HG03045 (cell line): ENCODE measurements around the gene CRIM1.

Experiments used
- ATAC-seq: cut with Tn5 transposase; IDR thresholded peaks from one replicate; pipeline ENCODE4 v1.9.1; 2021; ENCODE audit warnings: mild to moderate bottlenecking, moderate library complexity; ENCODE audit not compliant: unreplicated experiment

Gene CRIM1

DNA sequence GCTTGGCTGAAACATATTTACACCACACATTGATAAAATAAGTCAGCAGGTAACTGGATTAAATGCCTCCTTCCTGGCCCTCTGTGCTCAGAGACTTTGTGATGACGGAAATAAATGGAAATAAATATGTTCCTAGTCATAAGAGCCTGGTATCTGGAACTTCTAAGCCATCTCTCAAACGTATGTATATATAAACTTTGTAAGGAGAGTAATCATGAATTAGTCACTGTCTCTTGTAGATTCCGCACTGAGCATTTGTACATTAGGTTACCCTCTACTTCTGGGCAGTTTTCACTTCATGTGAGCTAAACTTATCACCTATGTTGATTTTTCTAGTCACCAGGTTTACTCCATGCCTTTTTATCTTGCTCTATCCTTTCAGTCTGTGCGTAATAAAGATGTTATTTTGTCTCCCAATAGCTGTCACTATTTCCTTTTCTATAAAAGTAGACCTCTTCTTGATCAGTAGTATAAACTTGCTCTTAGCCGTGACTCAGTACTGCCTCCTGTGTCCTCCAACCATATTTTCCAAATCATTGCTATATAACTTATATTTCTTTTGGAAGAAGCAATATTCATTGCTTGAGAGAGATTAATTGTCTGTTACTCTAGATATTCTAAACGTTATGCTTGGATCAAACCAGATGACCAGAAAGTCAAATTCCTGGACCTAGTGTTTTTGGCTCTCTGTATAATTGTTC is 189.2 kb downstream of the CRIM1 start:
- ATAC-seq = no peak

- ATAC-seq = no peak
Observed at GRCh38 chr2:36545871-36546416, 190.4 kb downstream of the CRIM1 start.

GRCh38 chr2:36547906-36548305 is 192.3 kb downstream of the CRIM1 start:
- no peak for ATAC-seq

DNA sequence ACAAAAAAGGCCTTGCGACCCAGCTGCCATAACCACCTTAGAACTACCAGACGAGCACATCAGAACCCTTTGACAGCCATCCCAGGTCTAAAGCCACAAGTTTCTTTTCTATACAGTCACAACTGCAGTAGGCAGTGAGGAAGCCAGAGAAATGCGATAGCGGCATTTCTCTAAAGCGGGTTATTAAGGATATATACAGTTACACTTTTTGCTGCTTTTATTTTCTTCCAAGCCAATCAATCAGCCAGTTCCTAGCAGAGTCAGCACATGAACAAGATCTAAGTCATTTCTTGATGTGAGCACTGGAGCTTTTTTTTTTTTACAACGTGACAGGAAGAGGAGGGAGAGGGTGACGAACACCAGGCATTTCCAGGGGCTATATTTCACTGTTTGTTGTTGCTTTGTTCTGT is 193.6 kb downstream of the CRIM1 start:
- no peak for ATAC-seq

GRCh38 chr2:36550006-36550405 is 194.4 kb downstream of the CRIM1 start:
- ATAC-seq = no peak

DNA sequence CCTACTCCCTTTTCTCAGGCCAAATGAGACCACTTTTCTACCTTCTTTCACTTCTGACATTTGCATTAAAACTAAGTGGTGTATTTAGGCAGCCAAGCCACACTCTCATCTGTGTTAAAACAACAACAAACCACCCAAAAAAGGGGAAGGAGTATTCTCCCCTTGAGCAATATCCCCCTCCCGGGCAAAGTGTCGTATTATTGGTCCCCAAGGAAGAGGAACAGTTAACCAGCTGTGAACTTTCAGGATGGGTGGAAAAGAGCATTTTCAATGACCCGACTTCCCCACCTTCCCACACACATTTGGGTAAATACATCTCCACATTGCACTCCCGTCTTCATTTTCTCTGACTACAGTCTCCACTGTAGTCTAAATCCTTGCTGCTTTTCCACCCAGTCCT is 198.1 kb downstream of the CRIM1 start:
- no peak for ATAC-seq

DNA sequence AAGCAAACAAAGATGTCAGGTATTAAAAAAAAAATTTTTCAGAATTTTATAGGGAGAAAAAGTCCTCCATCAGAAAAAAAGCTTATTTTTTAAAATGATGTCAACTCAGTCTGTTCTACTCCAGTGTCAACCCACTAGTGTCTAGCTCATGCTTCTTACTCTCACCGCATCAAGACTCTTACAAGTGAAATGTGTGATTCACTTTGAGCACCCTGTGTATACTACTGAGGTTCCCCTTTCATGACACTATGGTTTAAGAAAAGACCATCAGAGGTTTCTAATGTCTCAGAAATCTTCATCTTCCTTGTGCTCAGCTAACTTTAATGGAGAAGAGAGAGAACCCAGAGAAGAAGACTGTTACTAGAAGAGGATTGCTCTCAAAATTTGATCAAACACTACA is 199.0 kb downstream of the CRIM1 start:
- no peak for ATAC-seq

DNA sequence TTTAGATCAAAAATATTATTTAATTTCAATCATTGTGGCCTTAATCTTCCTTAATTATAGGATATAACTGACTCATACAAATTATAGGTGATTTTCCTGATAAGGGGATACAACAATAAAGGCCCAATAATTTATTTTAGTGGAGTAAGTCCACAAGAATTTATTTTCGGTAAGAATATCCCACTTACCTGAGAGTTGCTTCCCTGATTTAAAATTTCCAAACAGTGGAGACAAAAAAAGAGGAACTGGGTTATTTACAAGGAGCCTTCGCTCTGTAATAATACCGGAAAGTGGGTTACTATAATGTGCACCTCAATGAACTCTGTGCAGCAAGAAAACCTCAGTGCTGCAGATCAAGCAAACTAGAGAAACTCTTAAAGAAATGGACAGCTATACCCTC is 200.2 kb downstream of the CRIM1 start:
- ATAC-seq = no peak

- no peak for ATAC-seq
Observed at GRCh38 chr2:36556842-36557241, 201.3 kb downstream of the CRIM1 start.

- no peak for ATAC-seq
Observed at GRCh38 chr2:36559221-36559942, 203.8 kb downstream of the CRIM1 start.

DNA sequence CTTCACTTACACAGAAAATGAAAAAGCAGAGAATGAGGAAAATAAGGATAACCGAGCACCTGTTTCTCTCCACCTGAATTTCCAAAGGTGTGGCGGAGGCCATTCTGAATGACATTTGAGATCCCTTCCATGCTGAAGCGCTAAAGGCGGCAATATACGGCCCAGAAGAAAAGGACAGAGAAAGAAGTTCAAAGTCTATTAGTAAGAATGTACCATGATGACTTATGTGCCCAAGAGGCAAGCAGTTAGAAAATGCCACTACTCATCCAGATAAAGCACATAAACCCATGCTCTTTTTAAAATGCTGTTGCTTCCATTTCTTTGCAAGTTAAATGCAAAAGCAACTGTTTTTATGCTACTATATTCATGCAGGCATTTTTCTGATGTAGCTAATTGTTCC is 205.1 kb downstream of the CRIM1 start:
- ATAC-seq = no peak

- ATAC-seq = no peak
Observed at GRCh38 chr2:36561237-36561944, 205.8 kb downstream of the CRIM1 start.

DNA sequence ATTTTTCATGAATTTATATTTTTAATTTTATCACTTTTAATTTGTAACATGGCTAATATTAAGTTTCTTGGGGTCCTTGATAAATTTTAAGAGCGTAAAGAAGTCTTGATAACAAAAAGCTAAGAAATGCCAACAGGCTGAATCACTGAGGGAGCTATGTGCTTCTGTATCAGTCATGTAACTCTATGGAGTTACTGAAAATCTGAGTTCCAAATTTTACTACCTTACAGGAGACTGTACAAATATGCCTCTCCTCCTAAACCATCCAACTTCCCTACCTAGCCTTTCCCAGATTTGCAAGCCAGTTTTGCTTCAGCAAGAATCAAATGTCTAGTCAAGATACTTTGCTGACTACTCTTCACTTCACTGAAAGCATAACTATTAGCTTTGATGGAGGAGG is 206.7 kb downstream of the CRIM1 start:
- ATAC-seq = no peak

DNA sequence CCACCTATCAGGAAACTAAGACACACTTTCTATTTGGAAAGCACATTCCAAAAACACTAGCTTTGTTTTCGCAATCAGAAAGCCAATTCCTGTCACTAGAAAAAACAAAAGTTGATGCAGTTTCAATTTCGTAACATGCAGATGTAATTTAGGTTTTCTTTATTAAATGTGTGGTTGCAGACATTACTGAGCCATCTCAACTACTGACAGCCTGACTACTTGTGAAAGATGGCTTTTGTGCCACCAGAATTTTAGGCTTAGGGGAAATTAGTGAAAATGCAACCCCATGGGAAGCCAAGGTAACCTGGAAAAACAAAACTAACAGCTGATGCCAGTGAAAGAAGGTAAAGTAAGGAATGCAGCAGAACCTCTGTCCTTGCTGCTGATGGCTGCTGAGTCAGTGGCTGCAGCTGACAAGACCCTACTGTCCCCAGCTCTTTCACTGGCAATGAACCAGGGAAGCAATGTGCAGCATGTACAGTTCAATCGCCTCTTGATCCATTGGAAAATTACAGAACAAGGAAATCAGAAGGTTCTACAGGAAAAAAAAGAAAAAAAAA is 207.5 kb downstream of the CRIM1 start:
- ATAC-seq = no peak

GRCh38 chr2:36564377-36564930 is 208.9 kb downstream of the CRIM1 start:
- ATAC-seq = no peak

DNA sequence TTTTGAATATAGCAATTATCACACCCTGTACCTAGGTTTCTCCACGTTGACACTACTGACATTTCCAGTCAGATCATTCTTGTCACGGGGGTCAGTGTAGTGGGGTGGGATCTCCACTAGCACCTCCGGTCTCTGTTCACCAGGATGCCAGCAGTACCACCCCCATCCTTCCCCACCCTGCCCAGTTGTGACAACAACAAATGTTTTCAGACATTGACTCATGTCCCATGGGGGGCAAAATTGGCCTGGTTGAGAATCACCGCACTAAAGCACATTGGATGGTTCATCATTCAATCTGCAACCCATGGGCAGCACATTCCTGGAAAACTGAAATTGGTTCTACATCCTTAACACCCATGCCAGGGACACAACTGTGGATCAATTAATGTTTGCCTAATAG is 210.1 kb downstream of the CRIM1 start:
- no peak for ATAC-seq

DNA sequence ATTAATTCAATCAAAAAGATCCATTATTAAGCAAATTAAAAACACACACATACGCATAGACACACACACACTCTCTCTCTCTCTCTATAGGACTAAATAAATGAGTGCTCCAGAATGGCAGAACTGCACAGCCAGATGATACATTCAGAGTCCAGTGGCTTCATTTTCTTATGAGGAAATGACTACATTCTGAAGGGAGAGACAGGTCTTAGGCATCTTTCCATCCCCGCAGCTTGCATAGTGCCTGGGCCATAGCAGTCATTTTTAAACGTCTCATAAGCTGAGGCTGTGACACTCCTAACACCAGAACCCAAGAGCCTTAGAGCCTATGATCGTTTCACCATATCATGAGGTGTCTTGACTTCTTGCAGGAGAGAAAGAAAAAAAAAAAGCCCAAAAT is 211.3 kb downstream of the CRIM1 start:
- ATAC-seq = no peak

- no peak for ATAC-seq
Observed at GRCh38 chr2:36567711-36568408, 212.3 kb downstream of the CRIM1 start.

DNA sequence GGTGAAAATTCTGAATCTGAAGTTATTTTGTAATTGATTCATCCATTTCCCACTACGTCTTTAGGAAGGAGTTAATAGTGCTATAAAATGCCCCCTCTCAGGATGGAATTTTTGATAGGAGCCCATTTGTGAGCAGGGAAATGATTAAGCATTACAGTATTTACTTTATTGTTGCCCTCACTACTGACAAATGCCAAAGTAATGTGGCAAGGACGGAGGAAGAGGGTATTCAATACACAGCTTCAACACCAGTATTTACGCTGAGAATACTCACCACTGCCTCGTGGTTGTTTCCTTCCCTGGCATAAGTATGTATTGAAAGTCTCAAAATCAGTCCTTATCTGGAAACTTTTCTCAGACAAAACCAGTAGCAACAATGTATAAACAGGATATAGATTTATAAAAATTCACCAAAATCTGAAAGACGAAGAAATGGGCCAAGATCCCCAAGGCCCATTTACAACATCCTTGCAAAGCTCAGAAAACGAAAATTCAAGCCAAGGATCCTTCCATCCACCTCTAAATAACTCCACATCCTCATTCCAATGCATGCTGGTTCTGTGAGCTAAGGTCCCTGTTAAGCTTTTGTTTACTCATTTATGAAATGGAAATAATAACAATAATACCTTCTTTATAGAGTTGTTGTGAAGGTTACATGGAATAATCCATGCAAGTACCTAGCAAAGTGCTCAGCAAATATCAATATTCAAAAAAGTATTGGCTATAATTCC is 213.1 kb downstream of the CRIM1 start:
- no peak for ATAC-seq
